ENCODE results near the gene NEIL1. TPM values are rescaled to one million over a fixed set of nuclear protein-coding genes. Genes with fewer than 3 reads are reported as not detected.

NEIL1 gene
- total RNA-seq, 2 experiments from 2014 or later: 2.2 to 2.7 TPM

DNA sequence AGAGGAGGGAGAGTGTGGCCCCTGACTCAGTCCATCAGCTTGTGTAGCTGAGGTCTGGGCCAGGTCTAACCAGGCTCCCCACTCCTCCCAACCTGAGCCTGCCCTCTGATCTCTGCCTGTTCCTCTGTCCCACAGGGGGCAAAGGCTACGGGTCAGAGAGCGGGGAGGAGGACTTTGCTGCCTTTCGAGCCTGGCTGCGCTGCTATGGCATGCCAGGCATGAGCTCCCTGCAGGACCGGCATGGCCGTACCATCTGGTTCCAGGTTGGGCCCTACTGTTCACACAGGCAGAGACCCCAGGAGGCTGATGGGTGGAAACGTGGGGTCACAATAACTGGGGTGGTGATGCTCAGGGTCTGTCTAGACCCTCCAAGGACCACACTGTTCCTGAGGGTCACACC is 6.8 kb downstream of the NEIL1 start:
- no peak overlapping the region for H3K27ac Mint-ChIP-seq
- H3K4me1 Mint-ChIP-seq: peaks cover 23% of the 10 kb centered on the region
- DNase-seq: no peak
- ChIA-PET CTCF (interaction anchor here (2.0 kb wide), 1 partner anchor 14 kb away, joined by 13 read pairs; the partner anchor contains the start of gene MAN2C1), POLR2A (no interaction called here)
- peaks cover 29% of the 10 kb centered on the region for H3K36me3 Mint-ChIP-seq (ENCODE audit: low read depth)
- H3K9me3 Mint-ChIP-seq: peaks cover 12% of the 10 kb centered on the region
- H3K27me3 Mint-ChIP-seq: peaks cover 3% of the 10 kb centered on the region
- H3K4me3 Mint-ChIP-seq: no peak overlapping the region

DNA sequence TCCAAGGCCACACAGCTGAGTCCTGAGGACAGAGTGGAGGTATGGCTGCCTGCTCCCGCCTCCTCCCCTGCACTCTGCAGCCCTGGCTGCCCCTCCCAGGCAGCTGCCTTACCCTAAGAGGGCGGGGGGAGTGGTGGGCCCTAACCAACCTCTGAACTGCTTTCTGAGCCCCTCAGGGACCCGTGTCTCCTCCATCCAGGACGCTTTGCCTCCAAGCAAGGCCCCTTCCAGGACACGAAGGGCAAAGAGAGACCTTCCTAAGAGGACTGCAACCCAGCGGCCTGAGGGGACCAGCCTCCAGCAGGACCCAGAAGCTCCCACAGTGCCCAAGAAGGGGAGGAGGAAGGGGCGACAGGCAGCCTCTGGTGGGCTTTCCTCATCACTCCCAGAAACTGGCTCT is 7.6 kb downstream of the NEIL1 start:
- ChIA-PET POLR2A (no interaction called here), CTCF (no interaction called here)
- Mint-ChIP-seq H3K36me3 (ENCODE audit: low read depth) (peaks cover 26% of the 10 kb centered on the region), H3K27me3 (peaks cover 3% of the 10 kb centered on the region), H3K4me3 (no peak overlapping the region), H3K27ac (no peak overlapping the region), H3K4me1 (peaks cover 18% of the 10 kb centered on the region), H3K9me3 (peaks cover 12% of the 10 kb centered on the region)
- DNase-seq: no peak

DNA sequence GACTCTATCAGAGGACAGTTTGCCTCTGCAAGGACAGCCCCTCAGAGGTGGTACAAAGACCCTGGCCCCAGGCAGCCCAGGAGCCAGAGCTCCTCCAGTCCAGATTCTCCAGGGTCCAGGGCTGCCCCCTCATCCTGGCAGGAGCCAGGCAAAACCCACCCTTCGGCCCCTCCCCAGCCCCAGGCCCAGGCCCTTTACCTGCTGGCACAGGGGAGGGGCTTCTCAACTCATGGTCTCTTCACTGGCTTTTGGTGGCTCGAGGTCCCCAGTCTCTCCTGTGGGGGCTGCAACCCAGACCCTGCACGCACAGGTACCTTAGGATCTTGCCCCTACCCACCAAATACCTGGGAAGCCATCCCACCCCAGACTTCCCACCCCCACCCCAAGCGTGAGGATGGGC is 8.5 kb downstream of the NEIL1 start:
- Mint-ChIP-seq H3K27ac (no peak overlapping the region), H3K4me3 (no peak overlapping the region), H3K36me3 (ENCODE audit: low read depth) (peaks cover 20% of the 10 kb centered on the region), H3K4me1 (peaks cover 10% of the 10 kb centered on the region), H3K27me3 (no peaks in the 10 kb centered on the region), H3K9me3 (peaks cover 4% of the 10 kb centered on the region)
- DNase-seq: no peak
- POLR2A ChIA-PET: interaction anchor here (0.6 kb wide), 1 partner anchor 8 kb away, joined by 4 read pairs; no protein-coding TSS in a partner anchor
- CTCF ChIA-PET: no interaction called here

DNA sequence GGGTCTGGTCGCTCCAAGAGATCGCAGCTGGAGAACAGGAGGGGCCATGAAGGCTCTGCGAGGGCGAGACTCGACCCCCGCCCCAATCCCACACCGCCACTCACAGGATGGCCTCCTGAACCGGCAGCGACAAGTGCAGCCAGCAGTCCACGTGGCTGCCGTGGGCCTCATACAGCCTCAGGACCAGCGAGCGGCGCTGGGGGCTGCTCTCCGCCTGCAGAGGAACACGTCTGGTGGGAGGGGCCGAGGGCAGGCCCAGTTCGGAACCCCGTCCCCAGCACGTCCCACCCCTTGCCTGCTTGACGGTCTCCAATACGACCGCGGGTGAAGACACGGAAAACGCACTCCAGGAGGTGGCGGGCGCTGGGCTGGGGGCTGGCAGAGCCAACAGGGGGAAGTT is 9.2 kb downstream of the NEIL1 start:
- H3K27ac Mint-ChIP-seq: no peak overlapping the region
- CTCF ChIA-PET: interaction anchor here (1.1 to 1.3 kb wide), 2 partner anchors 8 to 10 kb away, joined by 3 to 5 read pairs; no protein-coding TSS in a partner anchor
- H3K4me3 Mint-ChIP-seq: no peak overlapping the region
- H3K36me3 Mint-ChIP-seq (ENCODE audit: low read depth): peaks cover 14% of the 10 kb centered on the region
- H3K27me3 Mint-ChIP-seq: no peaks in the 10 kb centered on the region
- peaks cover 5% of the 10 kb centered on the region for H3K4me1 Mint-ChIP-seq
- POLR2A ChIA-PET: no interaction called here
- H3K9me3 Mint-ChIP-seq: no peaks in the 10 kb centered on the region
- no peak for DNase-seq

DNA sequence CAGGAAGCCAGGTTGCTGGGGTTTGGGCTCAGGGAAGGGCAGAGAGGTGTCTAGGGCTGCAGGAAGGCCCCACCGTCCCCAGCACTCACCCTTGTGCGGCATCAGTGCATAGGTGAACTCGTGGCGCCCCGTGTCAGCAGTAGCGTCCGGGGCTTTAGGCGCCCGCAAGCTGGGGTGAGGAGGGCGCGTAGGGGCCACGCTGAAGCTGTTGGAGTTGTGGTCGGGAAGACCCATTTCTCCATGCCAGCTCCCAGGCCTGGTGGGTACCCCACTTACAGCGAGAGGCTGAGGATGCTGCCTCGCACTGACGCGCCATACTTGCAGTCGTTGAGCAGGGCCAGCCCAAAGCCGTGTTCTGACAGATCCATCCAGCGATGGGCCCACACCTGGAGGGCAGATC is 9.7 kb downstream of the NEIL1 start:
- ChIA-PET POLR2A (no interaction called here), CTCF (interaction anchor here (0.6 to 1.3 kb wide), 3 partner anchors 9 to 333 kb away, joined by 3 to 5 read pairs (median 3); no protein-coding TSS in a partner anchor)
- no peak overlapping the region for H3K27ac Mint-ChIP-seq
- DNase-seq: no peak
- peaks cover 10% of the 10 kb centered on the region for H3K36me3 Mint-ChIP-seq (ENCODE audit: low read depth)
- H3K4me1 Mint-ChIP-seq: peaks cover 3% of the 10 kb centered on the region
- H3K27me3 Mint-ChIP-seq: no peaks in the 10 kb centered on the region
- H3K4me3 Mint-ChIP-seq: no peak overlapping the region
- H3K9me3 Mint-ChIP-seq: no peaks in the 10 kb centered on the region

DNA sequence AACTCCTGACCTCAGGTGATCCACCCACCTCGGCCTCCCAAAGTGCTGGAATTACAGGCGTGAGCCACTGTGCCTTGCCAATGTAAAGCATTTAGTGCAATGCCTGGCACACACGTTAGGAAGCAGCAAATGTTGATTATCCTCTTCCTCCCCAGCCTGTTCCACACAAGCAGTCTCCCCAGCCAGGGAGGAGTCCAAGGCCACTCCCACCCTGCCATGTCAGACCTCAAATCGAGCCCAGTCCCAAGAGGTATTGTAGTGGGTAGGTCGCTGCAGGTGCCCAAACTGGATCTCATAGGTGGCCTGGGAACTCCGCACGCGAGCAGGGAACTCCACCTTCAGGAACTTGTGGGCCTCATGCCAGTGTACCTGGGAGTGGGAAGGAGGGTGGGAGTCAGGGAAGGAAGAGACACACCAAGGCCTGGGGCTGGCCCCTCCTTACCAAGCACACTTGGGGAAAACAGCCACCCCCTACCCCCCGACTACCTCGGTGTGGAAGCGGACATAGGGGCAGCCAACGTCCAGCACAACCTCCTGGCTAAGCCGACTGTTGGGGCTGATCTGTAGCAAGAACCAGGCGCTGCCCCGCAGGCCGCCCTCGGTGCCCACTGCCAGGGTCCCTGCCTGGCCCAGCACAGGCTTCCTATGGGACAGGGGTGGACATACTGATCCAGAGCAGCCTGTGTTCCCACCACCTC is 11.3 kb downstream of the NEIL1 start:
- ChIA-PET CTCF (no interaction called here), POLR2A (no interaction called here)
- Mint-ChIP-seq H3K4me1 (peaks cover 5% of the 10 kb centered on the region), H3K27ac (no peak overlapping the region), H3K4me3 (no peak overlapping the region), H3K27me3 (no peaks in the 10 kb centered on the region), H3K9me3 (no peaks in the 10 kb centered on the region), H3K36me3 (ENCODE audit: low read depth) (peaks cover 8% of the 10 kb centered on the region)
- no peak for DNase-seq

DNA sequence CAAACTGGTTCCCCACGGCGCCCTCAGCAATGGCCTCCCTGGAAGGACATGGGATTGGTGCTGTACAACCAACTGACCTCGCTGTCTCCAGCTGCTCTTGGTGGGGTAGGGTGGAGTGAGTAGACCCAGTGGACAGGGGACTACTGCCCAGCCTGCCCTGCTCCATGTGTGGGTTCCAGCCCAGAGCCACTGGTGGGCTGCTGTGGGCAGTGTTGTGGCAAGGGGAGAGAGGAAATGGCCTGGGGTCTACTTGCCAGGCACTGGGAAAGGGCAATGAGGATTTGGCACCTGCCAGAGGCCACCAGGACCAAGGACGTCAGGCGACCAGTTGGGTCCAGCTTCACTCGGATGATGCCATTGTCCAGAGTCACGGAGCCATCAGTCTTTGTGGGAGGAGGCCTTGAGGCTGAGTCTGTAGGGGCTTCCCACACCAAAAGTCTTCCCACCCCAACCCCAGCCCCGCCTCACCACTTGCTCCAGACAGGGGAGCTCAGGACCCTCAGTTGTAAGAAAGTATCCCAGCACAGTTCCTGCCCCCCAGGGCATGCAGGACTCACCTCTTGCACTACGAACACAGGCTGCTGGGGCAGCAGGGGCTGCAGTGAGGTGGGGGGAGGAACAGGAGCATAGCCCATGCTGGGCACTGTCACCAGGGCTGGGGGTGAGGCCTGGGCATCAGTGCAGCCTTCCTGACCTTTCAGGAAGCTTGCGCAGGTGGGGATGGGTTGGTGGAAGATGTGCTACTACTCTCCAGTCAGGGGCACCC is 12.1 kb downstream of the NEIL1 start:
- POLR2A ChIA-PET: no interaction called here
- H3K27ac Mint-ChIP-seq: no peak overlapping the region

DNA sequence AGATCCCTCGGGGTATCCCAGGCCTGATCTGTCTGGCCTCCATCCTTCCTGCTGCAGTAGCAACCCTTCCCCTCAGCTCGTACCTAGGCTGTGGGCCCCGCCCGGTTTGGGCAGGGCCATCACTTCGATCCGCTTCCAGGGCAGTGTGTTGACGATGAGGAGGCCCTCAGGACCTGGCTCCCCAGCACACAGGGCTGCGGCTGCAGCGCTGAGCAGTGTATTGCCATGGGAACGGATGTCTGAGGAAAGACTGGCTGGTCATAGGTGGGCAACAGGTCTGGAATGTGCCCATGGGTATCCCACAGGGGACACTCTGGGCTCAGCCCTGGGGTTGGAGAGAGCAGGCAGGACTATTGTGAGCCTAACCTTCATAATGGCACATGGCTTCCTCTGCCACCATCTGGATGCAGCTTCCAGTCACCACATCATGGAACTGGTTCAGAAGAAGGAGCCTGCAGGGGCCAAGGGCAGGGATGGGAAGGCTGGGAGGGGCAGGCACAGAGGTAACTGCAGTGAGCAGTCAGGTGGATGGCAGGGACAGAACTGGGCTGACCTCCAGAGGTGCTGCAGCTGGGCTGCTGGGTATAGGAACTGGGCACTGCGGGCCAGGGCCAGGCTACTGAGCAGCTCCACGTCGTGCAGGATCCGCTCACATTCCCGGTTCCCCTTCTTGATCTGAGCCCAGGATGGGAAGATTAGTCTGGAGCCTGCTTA is 12.9 kb downstream of the NEIL1 start:
- no peak overlapping the region for H3K4me3 Mint-ChIP-seq
- ChIA-PET POLR2A (no interaction called here), CTCF (interaction anchor here (0.9 to 1.5 kb wide), 2 partner anchors 9 kb away, joined by 3 read pairs; partner anchors contain the start of gene MAN2C1)
- H3K4me1 Mint-ChIP-seq: peaks cover 5% of the 10 kb centered on the region
- no peaks in the 10 kb centered on the region for H3K27me3 Mint-ChIP-seq
- H3K36me3 Mint-ChIP-seq (ENCODE audit: low read depth): peaks cover 9% of the 10 kb centered on the region
- no peaks in the 10 kb centered on the region for H3K9me3 Mint-ChIP-seq
- no peak overlapping the region for H3K27ac Mint-ChIP-seq
- DNase-seq: no peak

More for the DNA sequence above, 12.1 kb downstream of the NEIL1 start:
- Mint-ChIP-seq H3K9me3 (no peaks in the 10 kb centered on the region), H3K4me1 (peaks cover 5% of the 10 kb centered on the region), H3K4me3 (no peak overlapping the region), H3K36me3 (ENCODE audit: low read depth) (peaks cover 9% of the 10 kb centered on the region), H3K27me3 (no peaks in the 10 kb centered on the region)
- CTCF ChIA-PET: interaction anchor here (0.9 to 1.5 kb wide), 2 partner anchors 8 to 9 kb away, joined by 3 read pairs; partner anchors contain the start of gene MAN2C1
- no peak for DNase-seq

DNA sequence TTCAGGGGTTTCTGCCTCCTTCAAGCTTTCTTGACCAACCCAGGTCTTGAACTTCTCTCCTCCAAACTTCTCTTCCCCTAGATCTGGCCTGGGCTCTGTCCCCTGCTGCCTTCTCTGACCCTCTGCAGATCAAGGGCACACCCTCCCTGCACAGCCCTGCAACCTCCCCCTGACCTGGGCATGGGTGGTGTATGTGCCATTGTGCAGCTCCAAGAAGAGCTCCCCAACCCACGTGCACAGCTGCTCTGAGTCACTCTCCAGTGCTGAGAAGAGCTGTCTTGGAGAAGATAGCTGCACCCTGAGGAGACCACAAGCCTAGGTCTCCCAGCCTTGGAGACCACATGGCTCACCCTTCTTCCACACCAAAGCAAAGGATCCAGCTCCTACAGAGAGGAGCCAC is 13.6 kb downstream of the NEIL1 start:
- Mint-ChIP-seq H3K36me3 (ENCODE audit: low read depth) (peaks cover 9% of the 10 kb centered on the region), H3K9me3 (no peaks in the 10 kb centered on the region), H3K4me3 (no peak overlapping the region), H3K27me3 (no peaks in the 10 kb centered on the region), H3K4me1 (peaks cover 5% of the 10 kb centered on the region), H3K27ac (peak overlapping the region; percentile 55)
- CTCF ChIA-PET: interaction anchor here (1.5 kb wide), 1 partner anchor 10 kb away, joined by 3 read pairs; no protein-coding TSS in a partner anchor
- POLR2A ChIA-PET: no interaction called here
- no peak for DNase-seq

DNA sequence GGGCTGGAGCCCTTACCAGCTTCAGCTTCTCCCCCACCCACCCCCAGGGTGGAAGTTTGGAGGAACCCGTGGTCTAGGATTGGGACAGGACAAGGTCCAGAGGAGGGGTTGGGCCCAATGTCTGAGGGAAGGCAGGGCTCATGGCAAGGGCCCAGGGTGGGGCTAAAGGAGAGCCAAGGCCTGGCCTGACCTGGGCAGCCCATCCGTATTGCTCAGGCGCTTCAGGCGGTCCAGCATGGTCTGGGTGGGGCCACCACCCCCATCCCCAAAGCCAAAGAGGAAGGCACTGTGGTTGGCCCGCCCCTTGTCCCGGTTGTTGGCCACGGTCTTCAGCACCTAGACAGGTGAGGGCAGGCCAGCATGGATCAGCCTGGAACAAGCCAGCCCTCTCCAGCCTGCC is 14.0 kb downstream of the NEIL1 start:
- no peaks in the 10 kb centered on the region for H3K27me3 Mint-ChIP-seq
- no peak overlapping the region for H3K27ac Mint-ChIP-seq
- peaks cover 11% of the 10 kb centered on the region for H3K36me3 Mint-ChIP-seq (ENCODE audit: low read depth)
- POLR2A ChIA-PET: no interaction called here
- DNase-seq: no peak
- CTCF ChIA-PET: no interaction called here
- H3K9me3 Mint-ChIP-seq: no peaks in the 10 kb centered on the region
- H3K4me3 Mint-ChIP-seq: no peak overlapping the region
- H3K4me1 Mint-ChIP-seq: peaks cover 5% of the 10 kb centered on the region

DNA sequence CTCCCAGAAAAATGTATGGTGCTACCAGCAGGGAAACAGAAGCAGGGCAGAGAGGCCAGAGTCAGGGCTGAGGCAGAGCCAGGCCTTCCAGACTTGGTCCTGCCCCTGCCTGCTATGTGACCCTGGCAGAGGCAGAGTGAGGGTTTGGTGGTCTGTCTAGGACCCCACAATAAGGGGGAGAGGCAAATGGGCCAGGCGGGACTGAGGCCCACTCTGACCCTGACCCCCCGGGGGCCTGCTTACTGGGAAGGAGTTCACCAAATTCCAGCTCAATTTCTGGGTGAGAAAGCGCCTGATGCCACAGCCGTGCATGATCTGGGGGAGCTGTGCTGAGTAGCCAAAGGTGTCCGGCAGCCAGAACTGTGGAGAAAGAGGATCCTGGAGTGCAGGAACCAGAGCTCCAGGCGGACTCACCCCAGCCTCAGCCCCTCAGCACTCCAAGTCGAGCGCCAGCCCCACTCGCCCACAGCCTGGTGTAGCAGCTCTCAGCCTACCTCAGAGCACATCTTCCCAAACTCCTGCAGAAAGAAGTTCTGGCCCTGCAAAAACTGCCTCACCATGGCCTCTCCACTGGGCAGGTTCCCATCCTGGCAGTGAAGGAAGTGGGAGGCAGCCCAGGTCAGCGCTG is 14.6 kb downstream of the NEIL1 start:
- no peak overlapping the region for H3K4me3 Mint-ChIP-seq
- no peaks in the 10 kb centered on the region for H3K27me3 Mint-ChIP-seq
- H3K4me1 Mint-ChIP-seq: peaks cover 5% of the 10 kb centered on the region
- H3K9me3 Mint-ChIP-seq: no peaks in the 10 kb centered on the region
- peaks cover 11% of the 10 kb centered on the region for H3K36me3 Mint-ChIP-seq (ENCODE audit: low read depth)
- no peak for DNase-seq
- ChIA-PET POLR2A (no interaction called here), CTCF (no interaction called here)
- H3K27ac Mint-ChIP-seq: no peak overlapping the region

DNA sequence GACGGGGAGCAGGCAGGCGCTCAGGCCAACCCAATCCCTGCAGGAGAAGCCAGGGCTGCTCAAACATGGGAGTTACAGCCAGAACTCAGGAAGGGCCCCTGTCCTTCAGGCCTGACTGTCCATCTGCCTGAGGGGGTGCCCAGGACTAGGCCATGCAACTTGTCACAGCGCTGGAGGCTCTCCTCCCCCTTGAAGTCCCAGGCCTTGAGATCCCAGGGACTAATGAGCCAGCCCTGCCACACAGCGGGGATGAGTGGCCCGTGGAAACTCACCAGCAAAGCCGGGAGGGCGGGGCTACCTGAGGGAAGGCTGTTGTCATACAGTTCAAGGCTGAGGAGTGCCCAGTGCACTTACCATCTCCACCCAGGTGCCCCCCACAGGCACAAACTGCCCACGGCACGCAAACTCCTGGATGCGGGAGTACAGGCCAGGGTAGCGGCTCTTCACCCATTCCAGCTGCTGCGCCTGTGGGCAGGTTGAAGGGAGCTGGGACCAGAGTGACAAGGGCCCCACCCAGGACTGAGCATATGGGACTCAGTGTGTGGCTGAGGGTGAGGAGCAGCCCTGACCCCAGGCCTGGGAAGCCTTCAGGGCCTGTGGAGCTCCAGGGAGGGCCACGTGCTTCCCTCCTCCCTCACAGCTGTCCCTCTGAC is 15.3 kb downstream of the NEIL1 start:
- ChIA-PET POLR2A (no interaction called here), CTCF (no interaction called here)
- Mint-ChIP-seq H3K4me3 (no peak overlapping the region), H3K36me3 (ENCODE audit: low read depth) (peaks cover 11% of the 10 kb centered on the region), H3K4me1 (peaks cover 10% of the 10 kb centered on the region), H3K27me3 (no peaks in the 10 kb centered on the region), H3K9me3 (no peaks in the 10 kb centered on the region), H3K27ac (no peak overlapping the region)
- no peak for DNase-seq

All from activated CD4-positive, alpha-beta T cell treated with anti-CD3 and anti-CD28 coated beads, Interleukin-2, amount 10 ng/mL, durations not matched to agents 7 days and 5 days (primary cell).